B cell (primary cell): Measurements from ENCODE around the gene NDUFB6. TPM values are rescaled to one million over a fixed set of nuclear protein-coding genes. Genes with fewer than 3 reads are reported as not detected.

Experiments used
- ATAC-seq: fragments of 200-7000 bp; cut with Tn5 transposase; one replicate; pipeline ENCODE4 v1.10.0; 2021; ENCODE audit warnings: low read depth, mild to moderate bottlenecking, moderate number of reproducible peaks, moderate library complexity
- CTCF ChIA-PET: fragments of 350-600 bp; sonication (Branson Sonifier 250); formaldehyde crosslinking; loops from one replicate; lab custom pipeline; 2021; ENCODE audit warnings: antibody characterized with exemption, inconsistent platforms; lab: Charles Lee
- POLR2A ChIA-PET: fragments of 350-600 bp; sonication (Branson Sonifier 250); formaldehyde crosslinking; loops from one replicate; lab custom pipeline; 2021; ENCODE audit warnings: antibody characterized with exemption; lab: Charles Lee
- DNase-seq: peaks from one replicate; pipeline ENCODE4 v3.0.0; 2013
- H2AFZ ChIP-seq: 2 replicates; pipeline ENCODE4 v1.6.1; 2012; ENCODE audit warnings: mild to moderate bottlenecking, low read depth, low read length; ENCODE audit not compliant: insufficient read depth, poor library complexity, severe bottlenecking
- H3K27ac ChIP-seq, 2 donors: 1 replicate in 1 of 2; 2 replicates in 1 of 2; pipeline ENCODE4 v1.5.1; 2012 to 2013; ENCODE audit warnings: low read length in 2 of 2, mild to moderate bottlenecking in 2 of 2, moderate library complexity in 1 of 2
- H3K27me3 ChIP-seq, 4 experiments: fragments of 200-600 bp in 1 of 4; sonication (generic) in 1 of 4; replicated peaks in 1 of 4; 1 replicate in 2 of 4; 2 replicates in 2 of 4; pipeline versions ENCODE4 v1.6.1 to v1.7.0; 2013 to 2016; ENCODE audit warnings: low read length in 3 of 4, mild to moderate bottlenecking in 2 of 4, mixed read lengths in 1 of 4, moderate library complexity in 1 of 4; ENCODE audit not compliant: insufficient read depth in 4 of 4, control insufficient read depth in 3 of 4; ENCODE audit errors: control extremely low read depth in 1 of 4
- H3K36me3 ChIP-seq, 2 experiments: replicated peaks in 1 of 2; 1 replicate in 1 of 2; 2 replicates in 1 of 2; pipeline versions ENCODE4 v1.6.1 to v1.7.1; 2013; ENCODE audit warnings: low read length in 1 of 2; ENCODE audit not compliant: insufficient read depth in 2 of 2, control insufficient read depth in 1 of 2; ENCODE audit errors: control extremely low read depth in 1 of 2, extremely low read depth in 1 of 2
- H3K4me1 ChIP-seq, 2 donors: fragments of 200-600 bp in 1 of 2; sonication (generic) in 1 of 2; 1 replicate in 1 of 2; 2 replicates in 1 of 2; pipeline versions ENCODE4 v1.5.1 to v1.6.1; 2013 to 2017; ENCODE audit warnings: low read length in 2 of 2; ENCODE audit not compliant: control insufficient read depth in 2 of 2, insufficient read depth in 2 of 2
- H3K4me2 ChIP-seq: replicated peaks from 2 replicates; pipeline ENCODE3; 2012; ENCODE audit warnings: mild to moderate bottlenecking, low read depth, low read length; ENCODE audit not compliant: poor library complexity, severe bottlenecking
- H3K4me3 ChIP-seq, 5 experiments: fragments of 200-600 bp in 1 of 5; sonication (generic) in 1 of 5; 1 replicate in 3 of 5; 2 replicates in 2 of 5; pipeline versions ENCODE4 v1.5.1 to v1.7.0; 2011 to 2016; ENCODE audit warnings: low read length in 4 of 5, mild to moderate bottlenecking in 4 of 5, low read depth in 2 of 5, control low read depth in 1 of 5, moderate library complexity in 1 of 5; ENCODE audit not compliant: insufficient read depth in 1 of 5; ENCODE audit errors: control extremely low read depth in 1 of 5, extremely low read depth in 1 of 5
- H3K79me2 ChIP-seq: fragments of 200-600 bp; sonication (generic); one replicate; pipeline ENCODE4 v1.6.0; 2016; ENCODE audit warnings: low read length; ENCODE audit not compliant: control insufficient read depth, insufficient read depth
- H3K9ac ChIP-seq: fragments of 200-600 bp; sonication (generic); 2 replicates; pipeline ENCODE4 v1.6.1; 2017; ENCODE audit warnings: mild to moderate bottlenecking, low read length, moderate library complexity
- H3K9me3 ChIP-seq, 3 donors: one replicate each; pipeline versions ENCODE4 v1.6.1 to v1.7.1; 2013; ENCODE audit warnings: low read length in 2 of 3; ENCODE audit not compliant: control insufficient read depth in 2 of 3, insufficient read depth in 1 of 3; ENCODE audit errors: control extremely low read depth in 1 of 3
- H4K20me1 ChIP-seq: 2 replicates; pipeline ENCODE4 v1.6.0; 2012; ENCODE audit warnings: mild to moderate bottlenecking, low read length; ENCODE audit not compliant: insufficient read depth, control insufficient read depth, poor library complexity, severe bottlenecking
- H3K27ac Mint-ChIP-seq: one replicate; pipeline ENCODE4 v1.8.0; 2021; ENCODE audit warnings: mixed read lengths
- H3K27me3 Mint-ChIP-seq: one replicate; pipeline ENCODE4 v1.8.0; 2021; ENCODE audit warnings: mixed read lengths
- H3K4me1 Mint-ChIP-seq: one replicate; pipeline ENCODE4 v1.8.0; 2021; ENCODE audit warnings: mixed read lengths
- H3K4me3 Mint-ChIP-seq: one replicate; pipeline ENCODE4 v1.8.0; 2021; ENCODE audit warnings: mixed read lengths
- H3K9me3 Mint-ChIP-seq: one replicate; pipeline ENCODE4 v1.8.0; 2022; ENCODE audit warnings: mixed read lengths; ENCODE audit not compliant: insufficient read depth
- EZH2 ChIP-seq: IDR thresholded peaks from 2 replicates; pipeline ENCODE4 v1.6.1; 2012; ENCODE audit warnings: borderline replicate concordance, low read depth, mild to moderate bottlenecking, moderate library complexity, low read length; ENCODE audit not compliant: insufficient read depth, poor library complexity, severe bottlenecking
- WGBS: methylation state at CpG from one replicate; pipeline ENCODE4 v1.1.5; 2013; ENCODE audit warnings: missing lambda C conversion rate; ENCODE audit not compliant: insufficient coverage; 5-methylcytosine and 5-hydroxymethylcytosine counted together
- intact Hi-C: fragments of 100-400 bp; cut with micrococcal nuclease; formaldehyde crosslinking; loops from one replicate; pipeline ENCODE4 v1.10.0; 2022
- polyA plus RNA-seq: library from polyadenylated mRNA; depleted of rRNA; stranded (reverse); fragments of >200 nt; gene quantifications from 2 replicates; pipeline ENCODE4 v1.2.3, GENCODE V29; 2012
- total RNA-seq, 2 donors: library from RNA; stranded (reverse); fragments of 120-200 nt in 1 of 2; gene quantifications; 1 replicate in 1 of 2; 2 replicates in 1 of 2; pipeline versions ENCODE4 v1.2.3 to v1.2.4, GENCODE V29; 2013 to 2022
- TF ChIP-seq, protein P1 (sequence below): fragments of 200-600 bp; IDR thresholded peaks from one replicate; pipeline ENCODE4 v1.8.0; 2022; ENCODE audit warnings: antibody characterized with exemption, mild to moderate bottlenecking

Gene NDUFB6
- total and polyA plus RNA-seq, 2 donors (not counting 1 experiment from before 2014, with no cell fraction given), result 7.4 to 13.6 TPM

DNA sequence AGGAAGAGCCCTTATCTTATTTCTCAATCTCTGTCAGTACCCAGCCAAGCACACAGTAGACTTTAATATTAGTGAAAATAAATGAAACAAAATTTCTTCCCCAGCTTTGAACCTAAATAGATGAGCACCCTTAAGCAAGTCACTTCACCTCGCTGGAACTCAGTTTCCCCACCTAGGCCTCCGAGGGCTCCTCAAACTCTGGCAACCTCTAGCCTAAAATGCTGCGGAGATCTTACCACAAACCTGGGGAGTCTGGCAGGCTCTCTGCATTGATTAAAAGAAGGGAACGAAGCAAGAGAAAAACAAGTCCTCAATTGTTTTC is 47.3 kb downstream of the NDUFB6 start:
- peak overlapping the region; percentile 87 for H3K4me2 ChIP-seq
- no peaks in the 10 kb centered on the region for H3K27me3 ChIP-seq
- ATAC-seq, result no peak
- POLR2A ChIA-PET, result interaction anchor here (0.6 to 2.0 kb wide), 3 partner anchors 26 to 141 kb away, joined by 3 to 16 read pairs (median 3); partner anchors contain the start of genes ACO1, SMIM27 and TOPORS
- CTCF ChIA-PET, result interaction anchor here (1.3 to 3.4 kb wide), 11 partner anchors 13 to 1291 kb away, joined by 3 to 48 read pairs (median 7); partner anchors contain the start of genes ACO1 and NDUFB6
- no peak for DNase-seq
- intact Hi-C loops, result loop anchor here (1.0 kb wide), 4 partner anchors 27 to 146 kb away; partner anchors contain the start of genes ACO1, NDUFB6, SMIM27 and TOPORS
- TF ChIP-seq, protein P1, sequence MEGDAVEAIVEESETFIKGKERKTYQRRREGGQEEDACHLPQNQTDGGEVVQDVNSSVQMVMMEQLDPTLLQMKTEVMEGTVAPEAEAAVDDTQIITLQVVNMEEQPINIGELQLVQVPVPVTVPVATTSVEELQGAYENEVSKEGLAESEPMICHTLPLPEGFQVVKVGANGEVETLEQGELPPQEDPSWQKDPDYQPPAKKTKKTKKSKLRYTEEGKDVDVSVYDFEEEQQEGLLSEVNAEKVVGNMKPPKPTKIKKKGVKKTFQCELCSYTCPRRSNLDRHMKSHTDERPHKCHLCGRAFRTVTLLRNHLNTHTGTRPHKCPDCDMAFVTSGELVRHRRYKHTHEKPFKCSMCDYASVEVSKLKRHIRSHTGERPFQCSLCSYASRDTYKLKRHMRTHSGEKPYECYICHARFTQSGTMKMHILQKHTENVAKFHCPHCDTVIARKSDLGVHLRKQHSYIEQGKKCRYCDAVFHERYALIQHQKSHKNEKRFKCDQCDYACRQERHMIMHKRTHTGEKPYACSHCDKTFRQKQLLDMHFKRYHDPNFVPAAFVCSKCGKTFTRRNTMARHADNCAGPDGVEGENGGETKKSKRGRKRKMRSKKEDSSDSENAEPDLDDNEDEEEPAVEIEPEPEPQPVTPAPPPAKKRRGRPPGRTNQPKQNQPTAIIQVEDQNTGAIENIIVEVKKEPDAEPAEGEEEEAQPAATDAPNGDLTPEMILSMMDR, result no peak
- no peak for TF ChIP-seq EZH2
- WGBS, result 0% methylated on average over 3 of the region's 4 CpGs
- H3K27ac Mint-ChIP-seq, result peak overlapping the region; percentile 93
- H3K27me3 Mint-ChIP-seq, result no peaks in the 10 kb centered on the region
- H3K4me3 ChIP-seq, result peak overlapping the region; percentile 73 to 98 (median 84)
- peak overlapping the region; percentile 72 for H2AFZ ChIP-seq
- peak overlapping the region; percentile 95 for H3K4me3 Mint-ChIP-seq
- peak overlapping the region; percentile 84 for H3K9ac ChIP-seq
- H3K36me3 ChIP-seq, result peaks cover 0 to 12% of the 10 kb centered on the region in 2 experiments
- H4K20me1 ChIP-seq, result peaks cover 7% of the 10 kb centered on the region
- peak overlapping the region; percentile 73 to 74 for H3K27ac ChIP-seq
- H3K9me3 Mint-ChIP-seq, result no peaks in the 10 kb centered on the region
- no peaks in the 10 kb centered on the region for H3K9me3 ChIP-seq
- H3K79me2 ChIP-seq, result peaks cover 67% of the 10 kb centered on the region
- H3K4me1 Mint-ChIP-seq, result peaks cover 55% of the 10 kb centered on the region
- peaks cover 27 to 31% of the 10 kb centered on the region in 2 donors for H3K4me1 ChIP-seq

DNA sequence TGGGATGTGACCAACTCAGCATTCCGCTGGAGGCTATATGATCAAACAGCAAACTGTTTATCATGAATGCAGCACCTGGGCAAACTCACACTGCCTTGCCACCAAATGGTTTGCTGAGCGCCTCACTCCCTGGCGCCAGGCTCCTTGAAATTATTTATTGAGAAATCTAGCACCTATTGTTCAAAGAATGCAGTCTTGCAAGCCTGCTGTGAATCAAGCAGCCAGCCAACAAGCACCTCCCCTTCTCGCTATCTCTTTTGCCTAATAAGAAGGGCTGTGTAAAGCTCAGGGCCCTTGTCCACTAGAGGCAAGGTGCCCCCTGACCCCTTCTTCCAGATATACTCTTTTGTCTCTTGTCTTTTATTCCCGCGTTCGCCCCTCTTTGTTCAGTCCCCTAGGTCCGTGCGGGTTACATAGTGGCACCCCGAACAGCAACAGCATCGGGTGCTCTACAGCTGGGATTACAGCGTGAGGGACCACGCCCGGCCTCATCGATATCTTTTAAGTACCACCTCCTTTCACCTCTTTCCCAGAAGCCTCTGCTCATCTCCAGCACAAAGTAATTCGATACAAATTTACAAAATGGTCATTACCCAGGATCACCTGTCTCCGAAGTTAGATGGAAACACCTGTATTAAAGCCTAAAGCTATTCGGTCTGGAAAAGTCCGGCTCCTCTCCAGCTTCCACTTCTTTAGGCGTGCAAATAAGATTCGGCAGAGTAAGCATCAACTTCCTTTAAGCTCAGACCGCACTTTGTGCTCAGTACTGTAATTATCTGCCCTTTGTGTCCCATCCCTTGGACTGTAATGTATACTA is 47.9 kb downstream of the NDUFB6 start:
- Histone ChIP-seq H3K27me3 (no peaks in the 10 kb centered on the region), H3K36me3 (peaks cover 0 to 12% of the 10 kb centered on the region in 2 experiments), H4K20me1 (peaks cover 7% of the 10 kb centered on the region), H3K9me3 (no peaks in the 10 kb centered on the region), H3K4me3 (peak overlapping the region; percentile 73 to 98 (median 84)), H3K4me1 (peaks cover 27 to 31% of the 10 kb centered on the region in 2 donors), H3K27ac (peak overlapping the region; percentile 73 to 74), H3K4me2 (peak overlapping the region; percentile 87), H2AFZ (peak overlapping the region; percentile 72), H3K79me2 (peaks cover 69% of the 10 kb centered on the region), H3K9ac (peak overlapping the region; percentile 84)
- peak; percentile 34 for DNase-seq
- Mint-ChIP-seq H3K4me1 (peaks cover 56% of the 10 kb centered on the region), H3K9me3 (no peaks in the 10 kb centered on the region), H3K4me3 (peak overlapping the region; percentile 95), H3K27me3 (no peaks in the 10 kb centered on the region), H3K27ac (peak overlapping the region; percentile 93)
- POLR2A ChIA-PET, result interaction anchor here (0.6 to 2.0 kb wide), 3 partner anchors 26 to 141 kb away, joined by 3 to 16 read pairs (median 3); partner anchors contain the start of genes ACO1, SMIM27 and TOPORS
- TF ChIP-seq, protein P1, result no peak
- TF ChIP-seq EZH2, result no peak
- intact Hi-C loops, result no loop called here
- no peak for ATAC-seq
- CTCF ChIA-PET, result interaction anchor here (0.6 to 3.4 kb wide), 9 partner anchors 23 to 1291 kb away, joined by 3 to 48 read pairs (median 7); partner anchors contain the start of genes ACO1 and NDUFB6
- WGBS, result 36% methylated on average over 18 of the region's 22 CpGs
